NOMO-1 treated with dmso at 0.1 percent for 144 hours (cell line): Measurements from ENCODE around the gene EGLN3.

ENCODE experiments used
- DNase-seq: peaks from one replicate; lab custom pipeline; 2025; ENCODE audit not compliant: unreplicated experiment; lab: John Stamatoyannopoulos, UW

EGLN3 gene

DNA sequence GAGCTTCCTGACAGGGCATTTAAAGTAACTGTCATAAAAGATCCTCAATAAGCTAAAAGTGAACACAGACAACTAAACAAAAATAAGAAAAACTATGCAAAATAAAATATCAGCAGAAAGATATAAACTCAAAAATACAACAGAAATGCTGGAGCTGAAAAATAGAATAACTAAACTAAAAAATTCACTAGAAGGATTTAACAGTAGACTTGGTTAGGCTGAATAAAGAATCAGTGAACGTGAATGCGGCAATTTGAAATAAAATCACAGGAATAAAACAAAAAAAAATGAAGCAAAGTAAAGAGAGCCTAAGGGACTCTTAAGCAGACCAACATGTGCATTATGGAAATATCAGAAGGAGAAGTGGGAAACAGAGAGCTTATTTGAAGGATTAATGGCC, 74.6 kb downstream of the EGLN3 start:
- no peak for DNase-seq
